Loucy (cell line): ENCODE data around the gene CXCL3.

Source experiments
- H2AFZ ChIP-seq: fragments of 200-600 bp; sonication (generic); 2 replicates; pipeline ENCODE4 v1.6.0; 2016; ENCODE audit warnings: antibody characterized with exemption, mild to moderate bottlenecking, low read length, moderate library complexity
- H3F3A ChIP-seq: fragments of 200-600 bp; 2 replicates; pipeline ENCODE4 v1.6.0; 2016; ENCODE audit warnings: antibody characterized with exemption, low read depth, mild to moderate bottlenecking
- H3K27me3 ChIP-seq: fragments of 200-600 bp; sonication (generic); 2 replicates; pipeline ENCODE4 v1.6.1; 2014; ENCODE audit warnings: low read length, mild to moderate bottlenecking; ENCODE audit not compliant: insufficient read depth, poor library complexity, severe bottlenecking
- H3K36me3 ChIP-seq: fragments of 200-600 bp; sonication (generic); 2 replicates; pipeline ENCODE4 v1.6.1; 2016; ENCODE audit warnings: low read length; ENCODE audit not compliant: insufficient read depth
- H3K4me1 ChIP-seq: fragments of 200-600 bp; sonication (generic); 2 replicates; pipeline ENCODE4 v1.5.1; 2014; ENCODE audit warnings: low read length, mild to moderate bottlenecking; ENCODE audit not compliant: insufficient read depth, poor library complexity, severe bottlenecking
- H3K4me2 ChIP-seq: fragments of 200-600 bp; sonication (generic); 2 replicates; pipeline ENCODE4 v1.6.0; 2014; ENCODE audit warnings: antibody characterized with exemption, low read length, low read depth, mild to moderate bottlenecking; ENCODE audit not compliant: poor library complexity, severe bottlenecking
- H3K4me3 ChIP-seq: fragments of 200-600 bp; sonication (generic); 2 replicates; pipeline ENCODE4 v1.5.1; 2014; ENCODE audit warnings: low read length, mild to moderate bottlenecking, mixed read lengths; ENCODE audit not compliant: poor library complexity, severe bottlenecking
- H3K79me2 ChIP-seq: fragments of 200-600 bp; sonication (generic); 2 replicates; pipeline ENCODE4 v1.6.1; 2014; ENCODE audit warnings: low read length; ENCODE audit not compliant: insufficient read depth
- H3K9ac ChIP-seq: fragments of 200-600 bp; sonication (generic); 2 replicates; pipeline ENCODE4 v1.6.0; 2014; ENCODE audit warnings: mild to moderate bottlenecking, low read depth, low read length, moderate library complexity; ENCODE audit not compliant: poor library complexity, severe bottlenecking
- H3K9me2 ChIP-seq: fragments of 200-600 bp; sonication (generic); replicated peaks from 2 replicates; pipeline ENCODE4 v1.6.1; 2016; ENCODE audit warnings: low read depth, low read length, mixed read lengths
- H3K9me3 ChIP-seq: fragments of 200-600 bp; sonication (generic); 2 replicates; pipeline ENCODE4 v1.6.1; 2014; ENCODE audit warnings: mild to moderate bottlenecking, antibody characterized with exemption, low read length, low read depth; ENCODE audit not compliant: insufficient read depth
- H4K20me1 ChIP-seq: fragments of 200-600 bp; sonication (generic); 2 replicates; pipeline ENCODE4 v1.6.0; 2014; ENCODE audit warnings: antibody characterized with exemption, low read length, mild to moderate bottlenecking; ENCODE audit not compliant: insufficient read depth, poor library complexity, severe bottlenecking
- CTCF ChIP-seq: fragments of 200-600 bp; sonication (generic); conservative IDR thresholded peaks from 2 replicates; pipeline ENCODE4 v1.5.1; 2014; ENCODE audit warnings: mild to moderate bottlenecking, antibody characterized with exemption, low read length
- EZH2phosphoT487 ChIP-seq: fragments of 200-600 bp; IDR thresholded peaks from 2 replicates; pipeline ENCODE4 v1.6.1; 2018; ENCODE audit warnings: antibody characterized with exemption, mild to moderate bottlenecking, moderate library complexity, borderline replicate concordance

CXCL3 gene

GRCh38 chr4:74056114-74056857 is 17.8 kb upstream of the CXCL3 start:
- H3K4me1 ChIP-seq: peaks cover 43% of the 10 kb centered on the region
- no peaks in the 10 kb centered on the region for H4K20me1 ChIP-seq
- no peak for TF ChIP-seq EZH2phosphoT487
- TF ChIP-seq CTCF: peak; percentile 43
- peaks cover 4% of the 10 kb centered on the region; the same call in 1 of the 2 replicates for H3K9me3 ChIP-seq
- H3K27me3 ChIP-seq: no peaks in the 10 kb centered on the region
- H3K36me3 ChIP-seq: no peaks in the 10 kb centered on the region
- H3K4me3 ChIP-seq: peak overlapping the region; percentile 38
- H3K9me2 ChIP-seq: no peaks in the 10 kb centered on the region
- H2AFZ ChIP-seq: no peak overlapping the region
- H3K79me2 ChIP-seq: no peaks in the 10 kb centered on the region
- H3K4me2 ChIP-seq: peak overlapping the region; percentile 69
- H3K9ac ChIP-seq: no peak overlapping the region
- H3F3A ChIP-seq: peaks cover 10% of the 10 kb centered on the region

GRCh38 chr4:74055498-74055897 is 17.0 kb upstream of the CXCL3 start:
- H2AFZ ChIP-seq: no peak overlapping the region
- no peak overlapping the region for H3K4me3 ChIP-seq
- H3K27me3 ChIP-seq: no peaks in the 10 kb centered on the region
- H3K79me2 ChIP-seq: no peaks in the 10 kb centered on the region
- H3K9me2 ChIP-seq: no peaks in the 10 kb centered on the region
- H4K20me1 ChIP-seq: no peaks in the 10 kb centered on the region
- H3K4me2 ChIP-seq: peak overlapping the region; percentile 69
- TF ChIP-seq CTCF (no peak), EZH2phosphoT487 (no peak)
- H3K36me3 ChIP-seq: no peaks in the 10 kb centered on the region
- H3K9me3 ChIP-seq: peaks cover 4% of the 10 kb centered on the region; the same call in 1 of the 2 replicates
- H3K9ac ChIP-seq: no peak overlapping the region
- peaks cover 10% of the 10 kb centered on the region for H3F3A ChIP-seq
- peaks cover 43% of the 10 kb centered on the region for H3K4me1 ChIP-seq

GRCh38 chr4:74055096-74055495 is 16.6 kb upstream of the CXCL3 start:
- H3K9ac ChIP-seq: no peak overlapping the region
- H3K4me2 ChIP-seq: peak overlapping the region; percentile 53
- no peaks in the 10 kb centered on the region for H3K9me2 ChIP-seq
- no peaks in the 10 kb centered on the region for H3K36me3 ChIP-seq
- no peaks in the 10 kb centered on the region for H3K27me3 ChIP-seq
- peaks cover 10% of the 10 kb centered on the region for H3F3A ChIP-seq
- peak overlapping the region; percentile 6 for H3K4me3 ChIP-seq
- peaks cover 4% of the 10 kb centered on the region; the same call in 1 of the 2 replicates for H3K9me3 ChIP-seq
- H3K79me2 ChIP-seq: no peaks in the 10 kb centered on the region
- no peak for TF ChIP-seq CTCF
- no peak for TF ChIP-seq EZH2phosphoT487
- peaks cover 43% of the 10 kb centered on the region for H3K4me1 ChIP-seq
- H4K20me1 ChIP-seq: no peaks in the 10 kb centered on the region
- peak overlapping the region; percentile 40; the same call in 1 of the 2 replicates for H2AFZ ChIP-seq
